H1 (cell line): ENCODE data around the gene HOXC13. TPM values are rescaled to one million over a fixed set of nuclear protein-coding genes. Genes with fewer than 3 reads are reported as not detected.

ENCODE experiments used
- CTCF ChIA-PET: fragments of 300-600 bp; sonication (Branson Sonifier 250); formaldehyde crosslinking; loops from one replicate; lab custom pipeline; 2021; ENCODE audit not compliant: partially characterized antibody; lab: Charles Lee
- POLR2A ChIA-PET: fragments of 300-600 bp; sonication (Branson Sonifier 250); formaldehyde crosslinking; loops from one replicate; lab custom pipeline; 2021; ENCODE audit warnings: inconsistent platforms; ENCODE audit not compliant: partially characterized antibody; lab: Charles Lee
- DNase-seq, 2 experiments: peaks; one replicate each; pipeline versions ENCODE4 v3.0.0 to v3.0.0-alpha.2; 2010 to 2022; ENCODE audit warnings: low spot score in 2 of 2, low read depth in 1 of 2, mixed read lengths in 1 of 2
- FAIRE-seq: peaks from 2 replicates; lab custom pipeline; 2011; peaks lifted over from hg19 to GRCh38; lab: Jason Lieb, UNC
- H2AFZ ChIP-seq: 2 replicates; pipeline ENCODE4 v1.8.1; 2012; ENCODE audit warnings: low read length, inconsistent platforms
- H2AK5ac ChIP-seq: 2 replicates; pipeline ENCODE4 v1.6.1; 2013; ENCODE audit warnings: low read depth, low read length
- H2BK120ac ChIP-seq: replicated peaks from 2 replicates; pipeline ENCODE3; 2013; ENCODE audit warnings: low read depth, low read length, inconsistent platforms
- H2BK12ac ChIP-seq: 2 replicates; pipeline ENCODE4 v1.6.1; 2013; ENCODE audit warnings: low read depth, low read length
- H2BK15ac ChIP-seq: 2 replicates; pipeline ENCODE4 v1.6.1; 2013; ENCODE audit warnings: low read length
- H2BK20ac ChIP-seq: 2 replicates; pipeline ENCODE4 v1.6.1; 2013; ENCODE audit warnings: low read length
- H2BK5ac ChIP-seq: 2 replicates; pipeline ENCODE4 v1.6.1; 2013; ENCODE audit warnings: low read depth, low read length
- H3K14ac ChIP-seq: 2 replicates; pipeline ENCODE4 v1.6.1; 2013; ENCODE audit warnings: inconsistent platforms; ENCODE audit not compliant: insufficient read length
- H3K18ac ChIP-seq: 2 replicates; pipeline ENCODE4 v1.6.1; 2013; ENCODE audit warnings: low read length; ENCODE audit errors: extremely low read depth
- H3K23ac ChIP-seq: 2 replicates; pipeline ENCODE4 v1.6.1; 2013; ENCODE audit warnings: inconsistent platforms; ENCODE audit not compliant: insufficient read length
- H3K23me2 ChIP-seq: 2 replicates; pipeline ENCODE4 v1.6.1; 2013; ENCODE audit warnings: low read depth, low read length
- H3K27ac ChIP-seq: 2 replicates; pipeline ENCODE4 v1.6.1; 2011; ENCODE audit warnings: low read depth, low read length, inconsistent platforms
- H3K27me3 ChIP-seq, 4 experiments: replicated peaks in 1 of 4; 1 replicate in 1 of 4; 2 replicates in 3 of 4; pipeline versions ENCODE4 v1.6.1 to v1.8.1; 2011 to 2013; ENCODE audit warnings: low read length in 3 of 4, mild to moderate bottlenecking in 3 of 4, inconsistent platforms in 2 of 4, mixed read lengths in 2 of 4, moderate library complexity in 1 of 4; ENCODE audit not compliant: control insufficient read depth in 3 of 4, insufficient read depth in 3 of 4; ENCODE audit errors: extremely low read depth in 1 of 4
- H3K36me3 ChIP-seq, 4 experiments: 2 replicates each; pipeline versions ENCODE4 v1.6.1 to v1.8.1; 2011 to 2013; ENCODE audit warnings: mild to moderate bottlenecking in 4 of 4, low read length in 3 of 4, moderate library complexity in 2 of 4, control low read depth in 1 of 4, inconsistent platforms in 1 of 4; ENCODE audit not compliant: insufficient read depth in 4 of 4, control insufficient read depth in 2 of 4
- H3K4ac ChIP-seq: replicated peaks from 2 replicates; pipeline ENCODE3; 2013; ENCODE audit warnings: low read length, low read depth, mixed read lengths, inconsistent platforms; ENCODE audit not compliant: insufficient read length
- H3K4me1 ChIP-seq, 4 experiments: replicated peaks in 1 of 4; 1 replicate in 1 of 4; 2 replicates in 3 of 4; pipeline versions ENCODE4 v1.6.1 to v1.8.1; 2011 to 2013; ENCODE audit warnings: low read length in 3 of 4, inconsistent platforms in 2 of 4, mixed read lengths in 1 of 4; ENCODE audit not compliant: insufficient read depth in 4 of 4, control insufficient read depth in 3 of 4
- H3K4me2 ChIP-seq, 2 experiments: 2 replicates each; pipeline versions ENCODE4 v1.6.1 to v1.8.1; 2011 to 2013; ENCODE audit warnings: low read depth in 2 of 2, low read length in 2 of 2, control low read depth in 1 of 2, inconsistent platforms in 1 of 2, mild to moderate bottlenecking in 1 of 2; ENCODE audit not compliant: insufficient read depth in 1 of 2
- H3K4me3 ChIP-seq, 4 experiments: fragments of 200-600, 300-600 bp in 1 of 4; sonication (generic), shearing (Covaris generic), sonication (Bioruptor Twin) in 1 of 4; 2 replicates each; pipeline versions ENCODE4 v1.5.1 to v1.8.1; 2011 to 2016; ENCODE audit warnings: low read length in 4 of 4, low read depth in 3 of 4, control low read depth in 2 of 4, inconsistent platforms in 2 of 4, mild to moderate bottlenecking in 2 of 4, mixed read lengths in 1 of 4, moderate library complexity in 1 of 4; ENCODE audit not compliant: insufficient read depth in 2 of 4; ENCODE audit errors: extremely low read depth in 1 of 4
- H3K56ac ChIP-seq: replicated peaks from 2 replicates; pipeline ENCODE3; 2013; ENCODE audit warnings: low read depth, mild to moderate bottlenecking, mixed read lengths, low read length, inconsistent platforms; ENCODE audit not compliant: insufficient read length
- H3K79me1 ChIP-seq: 2 replicates; pipeline ENCODE4 v1.6.1; 2013; ENCODE audit warnings: low read depth, low read length, control low read depth
- H3K79me2 ChIP-seq, 2 experiments: 2 replicates each; pipeline versions ENCODE4 v1.6.1 to v1.8.1; 2012 to 2013; ENCODE audit warnings: low read length in 2 of 2, mild to moderate bottlenecking in 2 of 2, inconsistent platforms in 1 of 2; ENCODE audit not compliant: insufficient read depth in 2 of 2, control insufficient read depth in 1 of 2
- H3K9ac ChIP-seq, 4 experiments: replicated peaks in 1 of 4; 1 replicate in 1 of 4; 2 replicates in 3 of 4; pipeline versions ENCODE4 v1.6.1 to v1.8.1; 2011 to 2013; ENCODE audit warnings: low read depth in 3 of 4, low read length in 3 of 4, control low read depth in 2 of 4, mild to moderate bottlenecking in 2 of 4, moderate library complexity in 2 of 4, inconsistent platforms in 1 of 4; ENCODE audit errors: extremely low read depth in 1 of 4
- H3K9me3 ChIP-seq, 2 experiments: 2 replicates each; pipeline versions ENCODE4 v1.6.1 to v1.8.1; 2012 to 2013; ENCODE audit warnings: mild to moderate bottlenecking in 2 of 2, moderate library complexity in 2 of 2, control low read depth in 1 of 2, inconsistent platforms in 1 of 2, low read depth in 1 of 2, low read length in 1 of 2, mixed read lengths in 1 of 2; ENCODE audit not compliant: insufficient read depth in 2 of 2
- H4K20me1 ChIP-seq, 2 experiments: replicated peaks in 1 of 2; 2 replicates each; pipeline versions ENCODE3 to v1.8.1; 2011 to 2013; ENCODE audit warnings: inconsistent platforms in 2 of 2, low read length in 2 of 2, mild to moderate bottlenecking in 1 of 2; ENCODE audit not compliant: insufficient read depth in 2 of 2, control insufficient read depth in 1 of 2
- H4K5ac ChIP-seq: 2 replicates; pipeline ENCODE4 v1.6.1; 2013; ENCODE audit warnings: low read length, low read depth, mixed read lengths, inconsistent platforms; ENCODE audit not compliant: insufficient read length
- H4K8ac ChIP-seq: 2 replicates; pipeline ENCODE4 v1.8.0; 2013; ENCODE audit warnings: mild to moderate bottlenecking, moderate library complexity, low read length, inconsistent platforms; ENCODE audit not compliant: insufficient read depth; ENCODE audit errors: extremely low read depth
- H4K91ac ChIP-seq: replicated peaks from 2 replicates; pipeline ENCODE3; 2013; ENCODE audit warnings: low read length, mixed read lengths, inconsistent platforms; ENCODE audit not compliant: insufficient read length
- CREB1 ChIP-seq: IDR thresholded peaks from 2 replicates; pipeline ENCODE4 v1.6.1; 2012; ENCODE audit warnings: inconsistent platforms
- EZH2 ChIP-seq: fragments of 200-600 bp; sonication (generic); IDR thresholded peaks from 2 replicates; pipeline ENCODE4 v1.7.1; 2012; ENCODE audit warnings: low read depth, mild to moderate bottlenecking, moderate library complexity, low read length, inconsistent platforms; ENCODE audit not compliant: severe bottlenecking
- HDAC2 ChIP-seq, 2 experiments: fragments of 300-600 bp in 1 of 2; sonication (generic) in 1 of 2; IDR thresholded peaks; 2 replicates each; pipeline ENCODE4 v1.6.1; 2011 to 2012; ENCODE audit warnings: low read depth in 2 of 2, low read length in 2 of 2, mild to moderate bottlenecking in 2 of 2, moderate library complexity in 2 of 2, borderline replicate concordance in 1 of 2, inconsistent platforms in 1 of 2
- HDAC6 ChIP-seq: IDR thresholded peaks from one replicate; pipeline ENCODE4 v1.7.1; 2012; ENCODE audit warnings: low read depth, mild to moderate bottlenecking, inconsistent platforms, low read length, moderate library complexity
- SUZ12 ChIP-seq: fragments of 200-600 bp; sonication (generic); IDR thresholded peaks from 2 replicates; pipeline ENCODE4 v1.6.1; 2012; ENCODE audit warnings: mild to moderate bottlenecking, inconsistent platforms, low read length, moderate library complexity, mixed read lengths
- ZNF274 ChIP-seq: IDR thresholded peaks from 2 replicates; pipeline ENCODE4 v1.7.0; 2012; ENCODE audit warnings: low read length, borderline replicate concordance; ENCODE audit errors: extremely low read depth
- WGBS, 2 experiments: shearing (Covaris generic) in 1 of 2; methylation state at CpG; one replicate each; pipeline versions ENCODE4 v1.1.6 to v1.1.7; 2013 to 2015; ENCODE audit warnings: low lambda C conversion rate in 2 of 2, mixed read lengths in 2 of 2, inconsistent platforms in 1 of 2, low coverage in 1 of 2, missing lambda C conversion rate in 1 of 2; ENCODE audit not compliant: insufficient replicate concordance in 2 of 2, insufficient coverage in 1 of 2, insufficient read length in 1 of 2; ENCODE audit errors: extremely low coverage in 1 of 2, missing lambda C conversion rate in 1 of 2; 5-methylcytosine and 5-hydroxymethylcytosine counted together
- polyA plus RNA-seq, 7 experiments: library from polyadenylated mRNA; depleted of rRNA in 3 of 7; stranded (reverse) in 5 of 7; unstranded in 2 of 7; fragments of >200 nt in 5 of 7; fragments of 200-250 nt in 2 of 7; gene quantifications; 1 replicate in 5 of 7; 2 replicates in 1 of 7; 4 replicates in 1 of 7; pipeline versions ENCODE4 v1.2.1 to v1.2.3, GENCODE V29; 2011 to 2013; ENCODE audit warnings: missing spikeins in 2 of 7, mixed read lengths in 2 of 7
- total RNA-seq: library from RNA; stranded (reverse); fragmentation: NEBNext Ultra II Directional; extraction: Animal tissue kit (Norgen Biotek cat#: 25700); gene quantifications from 2 replicates; pipeline ENCODE4 v1.2.1, GENCODE V29; 2021

Gene HOXC13
- total and polyA plus RNA-seq, 2 of the 8 experiments (the other 6 are each of a cell fraction or from before 2014, with no cell fraction given), result 0.02 TPM; not detected in 1

DNA sequence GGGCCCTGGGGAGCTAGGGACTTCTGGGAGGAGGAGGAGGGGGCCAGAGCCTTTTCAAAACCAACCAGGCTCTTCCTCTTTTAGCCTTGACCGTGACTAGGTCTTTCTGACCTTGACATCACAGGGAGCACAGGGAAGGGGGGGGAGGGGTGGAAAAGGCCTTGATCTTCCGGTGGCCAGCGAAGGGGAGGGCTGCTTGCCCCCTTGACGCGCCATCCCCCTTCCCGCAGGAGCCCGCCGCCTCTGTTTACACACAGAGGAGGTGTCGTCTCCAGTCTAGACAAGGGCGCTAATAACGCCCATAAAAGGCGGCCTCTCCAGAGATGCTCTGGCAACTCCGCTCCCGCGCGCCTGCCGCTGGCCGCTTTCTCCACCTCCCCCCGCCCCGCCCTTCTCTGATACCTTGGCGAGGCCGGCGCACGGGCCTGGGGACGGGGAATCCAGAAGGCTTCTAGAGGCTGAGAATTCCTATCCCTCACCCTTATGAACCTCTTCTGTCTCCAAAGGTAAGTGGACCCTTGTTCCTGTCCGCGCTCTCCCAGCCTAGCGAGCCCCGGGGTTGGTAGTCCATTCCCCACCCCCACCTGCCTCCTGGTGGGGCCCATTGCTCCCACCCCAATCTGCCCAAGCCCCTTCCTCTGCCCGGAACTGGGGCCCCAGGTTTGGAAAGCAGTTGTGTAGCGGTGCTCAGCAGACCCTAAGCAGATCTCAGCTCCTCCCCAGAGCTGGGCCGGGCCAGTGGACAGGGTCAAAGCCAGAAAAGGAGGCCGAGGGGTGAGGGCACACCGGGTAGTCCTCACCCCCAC, 11.2 kb downstream of the HOXC13 start:
- H3K14ac ChIP-seq, result no peak overlapping the region
- 0 out of 8 replicates have a peak overlapping the region, but pooled peaks of 1 of the 4 experiments have one; percentile 8 for H3K4me3 ChIP-seq
- no peak overlapping the region for H4K5ac ChIP-seq
- TF ChIP-seq ZNF274 (no peak), CREB1 (no peak), HDAC6 (no peak), EZH2 (peak; percentile 54), HDAC2 (IDR thresholded peaks at IDR 0.05; ENCODE audit: borderline replicate concordance in 1 of 2, low read depth in 2 of 2, low read length in 2 of 2) (no peak), SUZ12 (peak; percentile 7; the same call in 1 of the 2 replicates)
- H3K79me2 ChIP-seq, result no peaks in the 10 kb centered on the region
- no peak overlapping the region for H3K27ac ChIP-seq
- no peaks in the 10 kb centered on the region for H3K23me2 ChIP-seq
- H2AFZ ChIP-seq, result no peak overlapping the region
- no peak overlapping the region for H2BK20ac ChIP-seq
- no peak overlapping the region for H3K4ac ChIP-seq
- H4K20me1 ChIP-seq, result peaks cover 26 to 43% of the 10 kb centered on the region in 2 experiments
- H3K27me3 ChIP-seq, result peaks cover 98 to 100% (median 100%) of the 10 kb centered on the region in 4 experiments
- H3K9me3 ChIP-seq, result no peaks in the 10 kb centered on the region; a peak in 1 of 4 replicates
- no peak overlapping the region for H2BK5ac ChIP-seq
- FAIRE-seq, result no peak
- no peak overlapping the region for H4K91ac ChIP-seq
- no peak overlapping the region; the same call in 1 of the 2 replicates for H4K8ac ChIP-seq
- H2BK120ac ChIP-seq, result no peak overlapping the region
- POLR2A ChIA-PET, result interaction anchor here (1.0 kb wide), 1 partner anchor 16 kb away, joined by 3 read pairs; no protein-coding TSS in a partner anchor
- H3K9ac ChIP-seq, result no peak overlapping the region
- H3K18ac ChIP-seq, result no peak overlapping the region
- 0 out of 2 replicates have a peak overlapping the region, but pooled peaks have one; percentile 60 for H2BK12ac ChIP-seq
- DNase-seq, result peak in 1 of 2 experiments; percentile 67
- CTCF ChIA-PET, result interaction anchor here (0.7 to 2.1 kb wide), 7 partner anchors 12 to 193 kb away, joined by 3 to 6 read pairs (median 3); no protein-coding TSS in a partner anchor
- peak overlapping the region; percentile 8 to 25; a peak in 1 of 4 replicates for H3K4me2 ChIP-seq
- 10% methylated on average over 21 of the region's 34 CpGs; no CpG with 5 or more reads in 1 of the 2 experiments for WGBS, 2 experiments
- H3K79me1 ChIP-seq, result no peaks in the 10 kb centered on the region
- H3K4me1 ChIP-seq, result peaks cover 0 to 16% (median 4%) of the 10 kb centered on the region in 4 experiments; a peak in 6 of 7 replicates
- peaks cover 0 to 4% (median 0%) of the 10 kb centered on the region in 4 experiments; a peak in 1 of 8 replicates for H3K36me3 ChIP-seq
- H2BK15ac ChIP-seq, result no peak overlapping the region
- no peak overlapping the region for H3K56ac ChIP-seq
- no peak overlapping the region for H3K23ac ChIP-seq
- no peak overlapping the region for H2AK5ac ChIP-seq
